ENCODE results near the gene OR10AD1.

- no peak for TF ChIP-seq YY1 (IDR thresholded peaks at IDR 0.05; ENCODE audit: low read depth)
- no peak for TF ChIP-seq TCF12 (IDR thresholded peaks at IDR 0.05; ENCODE audit: low read depth)
- TF ChIP-seq MAX (IDR thresholded peaks at IDR 0.05), result no peak
- TF ChIP-seq NFIC (IDR thresholded peaks at IDR 0.05), result no peak
- no peak for TF ChIP-seq CEBPB (IDR thresholded peaks at IDR 0.05)
- no peak for TF ChIP-seq REST (IDR thresholded peaks at IDR 0.05; ENCODE audit: low read depth)
- TF ChIP-seq EP300 (IDR thresholded peaks at IDR 0.05; ENCODE audit: borderline replicate concordance), result no peak
- TF ChIP-seq USF1 (IDR thresholded peaks at IDR 0.05), result no peak
- no peak for TF ChIP-seq TAF1 (IDR thresholded peaks at IDR 0.05; ENCODE audit: low read depth)
- TF ChIP-seq TEAD4 (IDR thresholded peaks at IDR 0.05), result no peak
Observed at GRCh38 chr12:48189331-48190125, 13.6 kb downstream of the OR10AD1 start.

Measured in Ishikawa (cell line).